H9 (cell line): ENCODE measurements around the gene ASTN2. TPM values are rescaled to one million over a fixed set of nuclear protein-coding genes. Genes with fewer than 3 reads are reported as not detected.

Experiments used
- DNase-seq: peaks from one replicate; pipeline ENCODE4 v3.0.0-alpha.2; 2017
- H2AFZ ChIP-seq: one replicate; pipeline ENCODE4 v1.6.1; 2013; ENCODE audit warnings: mild to moderate bottlenecking, low read length, control low read depth, moderate library complexity
- H2AK5ac ChIP-seq: 2 replicates; pipeline ENCODE4 v1.6.1; 2013; ENCODE audit warnings: low read length, control low read depth, mixed read lengths; ENCODE audit not compliant: insufficient read length
- H2BK120ac ChIP-seq: one replicate; pipeline ENCODE4 v1.6.1; 2013; ENCODE audit warnings: low read depth, mild to moderate bottlenecking, low read length, control low read depth, inconsistent platforms; ENCODE audit not compliant: poor library complexity, severe bottlenecking
- H2BK12ac ChIP-seq: 2 replicates; pipeline ENCODE4 v1.6.1; 2013; ENCODE audit warnings: low read length, control low read depth, mixed read lengths, low read depth; ENCODE audit not compliant: insufficient read length
- H2BK15ac ChIP-seq: 2 replicates; pipeline ENCODE4 v1.6.1; 2013; ENCODE audit warnings: low read depth, low read length, control low read depth
- H2BK20ac ChIP-seq: one replicate; pipeline ENCODE4 v1.6.1; 2013; ENCODE audit warnings: low read depth, mild to moderate bottlenecking, low read length, control low read depth, inconsistent platforms; ENCODE audit not compliant: poor library complexity, severe bottlenecking
- H2BK5ac ChIP-seq: 2 replicates; pipeline ENCODE4 v1.6.1; 2013; ENCODE audit warnings: low read length, control low read depth, mixed read lengths; ENCODE audit not compliant: insufficient read length
- H3K14ac ChIP-seq: 2 replicates; pipeline ENCODE4 v1.6.1; 2013; ENCODE audit warnings: low read length, control low read depth; ENCODE audit not compliant: insufficient read depth
- H3K18ac ChIP-seq: 2 replicates; pipeline ENCODE4 v1.6.1; 2013; ENCODE audit warnings: low read depth, mild to moderate bottlenecking, mixed read lengths, low read length, control low read depth; ENCODE audit not compliant: insufficient read length
- H3K23ac ChIP-seq: 2 replicates; pipeline ENCODE4 v1.6.1; 2013; ENCODE audit warnings: low read length, control low read depth, mixed read lengths, low read depth; ENCODE audit not compliant: insufficient read length
- H3K23me2 ChIP-seq: 2 replicates; pipeline ENCODE4 v1.6.1; 2013; ENCODE audit warnings: low read depth, mild to moderate bottlenecking, mixed read lengths, low read length, control low read depth; ENCODE audit not compliant: insufficient read length, poor library complexity, severe bottlenecking
- H3K27ac ChIP-seq: 2 replicates; pipeline ENCODE4 v1.5.1; 2013; ENCODE audit warnings: low read length, control low read depth, mixed read lengths, low read depth; ENCODE audit not compliant: insufficient read length
- H3K27me3 ChIP-seq: 2 replicates; pipeline ENCODE4 v1.6.1; 2013; ENCODE audit warnings: low read length, control low read depth, inconsistent platforms; ENCODE audit not compliant: insufficient read depth
- H3K4ac ChIP-seq: 2 replicates; pipeline ENCODE4 v1.6.1; 2013; ENCODE audit warnings: low read depth, mild to moderate bottlenecking, control low read depth, inconsistent platforms, low read length, moderate library complexity
- H3K4me1 ChIP-seq: 2 replicates; pipeline ENCODE4 v1.6.1; 2013; ENCODE audit warnings: low read length, control low read depth, inconsistent platforms; ENCODE audit not compliant: insufficient read depth
- H3K4me2 ChIP-seq: 2 replicates; pipeline ENCODE4 v1.6.1; 2013; ENCODE audit warnings: low read length, control low read depth, mixed read lengths; ENCODE audit not compliant: insufficient read length, insufficient read depth
- H3K56ac ChIP-seq: 2 replicates; pipeline ENCODE4 v1.6.1; 2013; ENCODE audit warnings: low read depth, mild to moderate bottlenecking, mixed read lengths, low read length, control low read depth; ENCODE audit not compliant: insufficient read length
- H3K79me1 ChIP-seq: 2 replicates; pipeline ENCODE4 v1.6.1; 2013; ENCODE audit warnings: low read depth, mild to moderate bottlenecking, moderate library complexity, low read length, control low read depth, inconsistent platforms; ENCODE audit not compliant: insufficient read depth, poor library complexity, severe bottlenecking
- H3K79me2 ChIP-seq: 2 replicates; pipeline ENCODE4 v1.6.1; 2013; ENCODE audit warnings: low read length, control low read depth, inconsistent platforms; ENCODE audit not compliant: insufficient read depth
- H3K9ac ChIP-seq: 2 replicates; pipeline ENCODE4 v1.6.1; 2013; ENCODE audit warnings: low read length, control low read depth, mixed read lengths; ENCODE audit not compliant: insufficient read length; ENCODE audit errors: extremely low read depth
- H3K9me3 ChIP-seq: one replicate; pipeline ENCODE4 v1.6.1; 2013; ENCODE audit warnings: low read depth, low read length, inconsistent platforms; ENCODE audit not compliant: control insufficient read depth
- H3T11ph ChIP-seq: one replicate; pipeline ENCODE4 v1.6.1; 2013; ENCODE audit warnings: mild to moderate bottlenecking, low read length, control low read depth, inconsistent platforms
- H4K20me1 ChIP-seq: one replicate; pipeline ENCODE4 v1.6.1; 2013; ENCODE audit not compliant: control insufficient read depth, insufficient read length, insufficient read depth
- H4K5ac ChIP-seq: 2 replicates; pipeline ENCODE4 v1.6.1; 2013; ENCODE audit warnings: low read depth, mild to moderate bottlenecking, mixed read lengths, low read length, control low read depth; ENCODE audit not compliant: insufficient read length
- H4K8ac ChIP-seq: replicated peaks from 2 replicates; pipeline ENCODE4 v1.6.1; 2013; ENCODE audit warnings: low read length, control low read depth, mixed read lengths, low read depth; ENCODE audit not compliant: insufficient read length
- H4K91ac ChIP-seq: 2 replicates; pipeline ENCODE4 v1.6.1; 2013; ENCODE audit warnings: low read depth, mild to moderate bottlenecking, moderate library complexity, mixed read lengths, low read length, control low read depth; ENCODE audit not compliant: insufficient read length
- H3K27ac Mint-ChIP-seq, 3 experiments: 2 replicates in 2 of 3; 3 replicates in 1 of 3; pipeline ENCODE4 v1.8.0; 2020 to 2021; ENCODE audit warnings: mixed read lengths in 3 of 3, mild to moderate bottlenecking in 1 of 3, moderate library complexity in 1 of 3
- H3K27me3 Mint-ChIP-seq: 2 replicates; pipeline ENCODE4 v1.8.0; 2021; ENCODE audit warnings: low read depth, mild to moderate bottlenecking, moderate library complexity, mixed read lengths
- H3K36me3 Mint-ChIP-seq, 3 experiments: 2 replicates in 2 of 3; 3 replicates in 1 of 3; pipeline ENCODE4 v1.8.0; 2020 to 2021; ENCODE audit warnings: low read depth in 3 of 3, mixed read lengths in 3 of 3; ENCODE audit not compliant: insufficient read depth in 1 of 3
- H3K4me1 Mint-ChIP-seq, 2 experiments: 2 replicates each; pipeline ENCODE4 v1.8.0; 2020; ENCODE audit warnings: mixed read lengths in 2 of 2
- H3K4me3 Mint-ChIP-seq, 2 experiments: 2 replicates in 1 of 2; 3 replicates in 1 of 2; pipeline ENCODE4 v1.8.0; 2020 to 2021; ENCODE audit warnings: mild to moderate bottlenecking in 2 of 2, mixed read lengths in 2 of 2, moderate library complexity in 1 of 2
- H3K9me3 Mint-ChIP-seq, 2 experiments: 2 replicates in 1 of 2; 3 replicates in 1 of 2; pipeline ENCODE4 v1.8.0; 2020; ENCODE audit warnings: mild to moderate bottlenecking in 2 of 2, mixed read lengths in 2 of 2, moderate library complexity in 1 of 2
- CTCF ChIP-seq: fragments of 200-600 bp; sonication (generic); conservative IDR thresholded peaks from 3 replicates; pipeline ENCODE4 v1.8.0; 2021; ENCODE audit warnings: antibody characterized with exemption, mild to moderate bottlenecking
- WGBS: extraction: QIAGEN DNeasy Blood & Tissue Kit; methylation state at CpG from one replicate; pipeline ENCODE4 v1.1.7; 2013; ENCODE audit warnings: missing lambda C conversion rate, low lambda C conversion rate, mixed read lengths; ENCODE audit not compliant: insufficient read length; ENCODE audit errors: extremely low coverage; 5-methylcytosine and 5-hydroxymethylcytosine counted together
- total RNA-seq: library from RNA; stranded (reverse); gene quantifications from 2 replicates; pipeline ENCODE4 v1.2.1, GENCODE V29; 2021

ASTN2 gene
- total RNA-seq, 1 experiment from 2014 or later: 9.7 TPM

GRCh38 chr9:116491219-116491618 is 923.6 kb downstream of the ASTN2 start:
- no CpG with 5 or more reads among the region's 1 CpG for WGBS

More at GRCh38 chr9:116491219-116491618, 923.6 kb downstream of the ASTN2 start:
- Histone ChIP-seq H4K20me1 (no peaks in the 10 kb centered on the region), H3K9me3 (no peaks in the 10 kb centered on the region), H3K79me1 (no peaks in the 10 kb centered on the region), H4K91ac (no peak overlapping the region), H4K5ac (no peak overlapping the region), H3K9ac (no peak overlapping the region), H2BK5ac (no peak overlapping the region), H3K4ac (no peak overlapping the region), H3K14ac (no peak overlapping the region), H3K4me2 (no peak overlapping the region), H3K79me2 (no peaks in the 10 kb centered on the region), H3K18ac (no peak overlapping the region), H3T11ph (no peak overlapping the region), H2BK120ac (no peak overlapping the region), H2BK20ac (no peak overlapping the region), H4K8ac (no peak overlapping the region), H3K23ac (no peak overlapping the region), H3K27me3 (no peaks in the 10 kb centered on the region), H2BK15ac (no peak overlapping the region), H3K27ac (no peak overlapping the region), H3K56ac (no peak overlapping the region), H3K4me1 (no peaks in the 10 kb centered on the region), H2BK12ac (no peak overlapping the region), H2AFZ (no peak overlapping the region), H2AK5ac (no peak overlapping the region), H3K23me2 (no peaks in the 10 kb centered on the region)
- peak; percentile 38; the same call in 2 of the 3 replicates for TF ChIP-seq CTCF
- Mint-ChIP-seq H3K36me3 (0 out of 7 replicates have a peak, but pooled peaks cover 0 to 3% (median 0%) of the 10 kb centered on the region in 3 experiments), H3K9me3 (no peaks in the 10 kb centered on the region), H3K4me1 (peaks cover 30 to 35% of the 10 kb centered on the region in 2 experiments), H3K27me3 (no peaks in the 10 kb centered on the region), H3K27ac (no peak overlapping the region; a peak in 1 of 7 replicates), H3K4me3 (no peak overlapping the region)
- DNase-seq: no peak
